GM21515 (cell line): ENCODE results near the gene AK8.

Source experiments
- ATAC-seq: cut with Tn5 transposase; IDR thresholded peaks from one replicate; pipeline ENCODE4 v1.9.1; 2021; ENCODE audit not compliant: unreplicated experiment

Gene AK8

GRCh38 chr9:132877824-132878694 lies at the start of gene AK8:
Gene AK8, minus strand, starts transcription at chr9:132878284. Its CDS starts 29 bp downstream, at chr9:132878255.
- peak; percentile 53 for ATAC-seq

GRCh38 chr9:132927704-132928103 lies 49.6 kb upstream of the AK8 start:
- ATAC-seq = no peak

DNA sequence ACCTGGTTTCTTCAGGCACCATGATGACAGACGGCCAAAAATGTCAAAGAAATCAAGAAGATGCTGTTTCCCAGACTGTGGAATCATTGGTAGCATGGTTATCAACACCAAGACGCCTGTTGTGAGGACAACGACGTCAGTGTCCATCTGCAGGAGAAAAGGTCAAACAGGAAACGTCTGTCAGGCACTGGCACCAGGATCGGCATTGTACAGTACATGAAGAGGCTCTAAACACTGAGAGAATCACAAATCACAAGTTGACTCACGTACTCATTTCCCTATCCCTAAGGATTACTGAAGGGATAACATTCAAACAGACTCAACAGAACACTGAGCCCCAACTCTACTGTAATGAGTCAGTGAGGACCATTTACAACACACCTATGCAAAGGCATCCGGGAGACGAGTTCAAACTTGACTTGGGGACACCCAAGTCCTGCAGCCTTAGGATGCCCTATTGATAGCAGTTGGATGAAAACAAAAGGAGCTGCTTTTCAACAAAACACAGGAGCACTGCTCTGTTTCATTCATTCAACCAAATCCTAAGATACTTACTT lies 45.3 kb upstream of the AK8 start:
- no peak for ATAC-seq

- no peak for ATAC-seq
Observed at GRCh38 chr9:132919614-132920268, 41.7 kb upstream of the AK8 start.

- no peak for ATAC-seq
Observed at GRCh38 chr9:132914924-132915323, 36.8 kb upstream of the AK8 start.

GRCh38 chr9:132912131-132912530 lies 34.0 kb upstream of the AK8 start:
- no peak for ATAC-seq

GRCh38 chr9:132910376-132910775 lies 32.3 kb upstream of the AK8 start:
- no peak for ATAC-seq

DNA sequence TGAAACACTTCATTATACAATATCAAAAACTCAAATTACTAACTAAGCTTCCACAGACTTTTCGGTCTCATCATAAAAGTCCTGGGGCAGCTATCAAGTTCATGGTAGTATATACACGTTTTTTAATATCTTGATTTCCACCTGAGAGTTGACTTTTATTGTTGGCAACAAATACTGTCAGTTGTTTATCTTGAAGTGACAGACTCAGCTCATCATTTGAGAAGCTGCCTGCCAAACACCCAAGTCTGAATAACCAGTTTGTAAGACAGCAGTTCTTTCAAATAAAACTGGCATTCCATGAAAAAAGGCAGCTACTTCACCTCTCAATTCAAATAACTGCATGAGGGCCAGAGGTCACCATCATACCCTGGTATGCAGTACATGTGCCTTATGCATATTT lies 31.2 kb upstream of the AK8 start:
- ATAC-seq = no peak

DNA sequence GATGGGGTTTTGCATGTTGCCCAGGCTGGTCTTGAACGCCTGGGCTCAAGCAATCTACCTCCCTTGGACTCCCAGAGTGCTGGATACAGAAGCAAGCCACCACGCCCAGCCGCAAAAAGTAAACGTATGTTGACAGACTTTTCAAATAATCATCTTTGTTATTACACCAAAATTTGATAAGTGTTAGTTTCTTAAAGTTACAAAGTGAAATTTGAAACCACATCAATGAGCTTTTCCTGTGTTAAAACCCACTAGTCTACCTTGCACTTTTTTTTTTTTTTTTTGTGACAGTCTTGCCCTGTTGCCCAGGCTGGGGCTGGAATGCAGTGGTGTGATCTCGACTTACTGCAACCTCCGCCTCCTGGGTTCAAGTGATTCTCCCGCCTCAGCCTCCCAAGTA lies 30.6 kb upstream of the AK8 start:
- ATAC-seq = no peak

DNA sequence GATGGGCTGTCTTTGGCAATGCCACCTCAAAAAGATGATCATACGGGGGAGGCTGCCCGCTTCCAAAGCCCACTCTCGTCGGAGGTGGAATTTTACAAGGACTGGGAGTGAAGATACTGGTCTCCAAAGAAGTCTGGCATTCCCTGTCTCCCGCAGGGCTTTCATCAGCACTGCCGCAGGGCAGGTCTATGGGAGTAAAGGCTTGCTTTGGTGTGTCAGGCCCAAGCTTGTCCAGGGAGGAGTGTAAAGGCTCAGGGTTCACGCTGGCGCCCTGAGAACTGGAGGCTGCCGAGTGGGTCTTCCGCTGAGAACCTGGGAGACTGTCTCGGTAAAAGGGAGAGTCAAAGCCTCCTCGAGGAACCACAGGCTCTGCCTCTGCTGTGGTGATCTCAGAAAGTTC lies 27.6 kb upstream of the AK8 start:
- no peak for ATAC-seq

- ATAC-seq = no peak
Observed at GRCh38 chr9:132903574-132904492, 25.7 kb upstream of the AK8 start.

DNA sequence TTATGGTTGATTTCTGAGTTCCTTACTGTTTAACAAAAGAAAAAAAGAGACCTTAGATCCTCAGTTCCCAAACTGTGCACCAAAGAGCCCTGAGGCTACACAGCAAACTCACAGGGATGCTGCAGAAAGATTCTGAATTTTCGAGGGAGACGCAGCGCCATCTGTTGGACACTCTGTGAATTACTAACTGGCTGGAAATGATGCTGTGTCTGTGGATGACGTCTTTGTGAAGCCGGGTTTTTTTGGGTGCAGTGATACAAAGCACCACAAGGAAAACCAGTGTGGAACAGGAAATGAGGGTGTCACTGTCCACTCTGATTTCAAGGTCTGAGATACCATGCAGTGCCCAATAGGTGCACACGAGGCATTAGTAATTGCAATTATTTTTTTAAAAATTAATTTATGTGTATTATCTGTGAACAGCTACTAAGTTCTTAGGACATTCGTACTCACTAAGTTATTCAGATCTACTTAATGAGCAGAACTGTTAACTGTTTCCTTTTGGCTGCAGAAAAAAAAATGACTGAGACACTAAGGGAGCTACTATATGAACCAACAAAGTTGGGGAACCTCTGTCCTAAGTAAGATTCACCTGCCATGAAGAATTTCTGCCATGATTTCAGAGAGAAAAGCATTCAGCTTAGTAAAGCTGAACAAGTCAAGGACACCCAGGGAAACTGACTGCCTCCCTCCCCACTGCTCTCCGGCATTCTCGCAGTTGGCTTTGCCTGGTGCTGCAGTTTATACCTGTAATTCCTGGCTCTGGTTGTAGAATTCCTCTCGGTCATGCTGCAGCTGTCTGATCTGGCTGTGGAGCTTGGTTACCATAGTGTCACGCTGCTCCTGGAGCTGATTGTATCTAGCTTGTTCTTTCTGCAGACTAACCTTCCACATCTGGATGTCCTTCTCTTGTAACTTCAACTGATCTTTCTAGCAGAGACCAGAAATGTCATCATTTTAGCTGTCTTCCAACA lies 24.1 kb upstream of the AK8 start:
- ATAC-seq = no peak

GRCh38 chr9:132898051-132898450 lies 20.0 kb upstream of the AK8 start:
- no peak for ATAC-seq

- ATAC-seq = no peak
Observed at GRCh38 chr9:132896906-132897305, 18.8 kb upstream of the AK8 start.

GRCh38 chr9:132896264-132896663 lies 18.2 kb upstream of the AK8 start:
- ATAC-seq = no peak

DNA sequence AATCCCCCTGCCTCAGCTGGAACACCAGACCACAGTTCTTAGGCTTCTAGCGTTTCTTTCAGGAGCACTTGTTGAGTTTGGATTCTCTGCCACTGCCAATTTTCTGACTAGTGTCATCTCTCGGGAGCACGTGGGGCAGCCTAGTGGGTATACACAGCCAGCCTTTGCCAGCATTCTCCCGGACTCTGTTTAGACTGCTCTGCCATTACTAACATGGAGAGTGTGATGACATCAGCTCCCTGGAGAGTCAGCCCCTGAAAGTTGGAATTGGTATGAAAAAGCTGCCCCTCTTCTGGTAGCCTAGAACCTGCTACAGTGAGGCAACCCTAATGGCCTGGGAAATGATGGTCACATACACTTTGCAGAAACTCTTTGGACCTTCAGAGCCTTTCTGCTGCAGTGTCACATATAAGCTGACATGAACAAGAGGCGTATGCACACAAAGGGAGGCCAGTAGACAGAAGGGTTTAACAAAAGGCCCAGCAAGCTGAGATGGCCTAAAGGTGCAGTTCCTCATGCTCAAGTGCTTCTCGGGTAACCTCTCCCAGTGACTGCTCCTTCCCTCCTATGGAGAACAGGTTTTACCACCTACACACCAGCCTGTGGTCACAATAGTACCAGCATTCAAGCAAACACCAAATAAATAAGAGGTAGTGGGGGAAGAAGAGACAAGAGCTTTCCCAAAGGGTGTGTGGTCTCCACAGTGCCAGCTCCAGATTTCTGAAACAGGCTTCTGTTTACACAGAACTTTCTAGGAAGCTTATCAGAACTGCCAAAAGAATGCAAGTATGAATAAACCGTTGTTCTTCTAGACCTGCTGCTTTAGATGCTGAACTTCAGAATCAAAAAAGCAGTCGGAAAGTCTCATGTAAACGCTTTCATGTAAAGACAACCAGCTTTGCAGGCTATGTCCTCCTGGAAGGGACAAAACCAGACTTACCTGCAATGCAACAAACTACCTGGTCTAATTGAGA lies 17.1 kb upstream of the AK8 start:
- ATAC-seq = no peak

DNA sequence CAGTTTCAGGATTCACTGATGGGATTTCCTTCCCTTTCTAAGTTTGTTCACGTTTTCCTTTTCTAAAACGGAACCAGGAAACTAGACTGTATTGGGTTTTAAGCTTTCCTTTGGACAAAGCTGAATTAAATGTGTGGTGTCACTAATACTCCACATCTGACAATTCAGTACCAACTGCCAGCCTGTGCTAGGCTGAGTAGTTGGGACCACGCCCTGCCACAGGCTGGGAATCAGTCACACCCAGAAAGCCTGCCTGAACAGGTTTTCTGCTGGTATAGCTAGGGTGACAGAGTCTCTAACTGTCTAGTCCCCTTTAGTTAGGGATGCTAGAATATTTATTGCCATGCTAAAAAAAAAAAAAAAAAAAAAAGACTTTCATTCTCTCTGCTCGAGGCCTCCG lies 16.3 kb upstream of the AK8 start:
- no peak for ATAC-seq

GRCh38 chr9:132892400-132892799 lies 14.3 kb upstream of the AK8 start:
- ATAC-seq = no peak

DNA sequence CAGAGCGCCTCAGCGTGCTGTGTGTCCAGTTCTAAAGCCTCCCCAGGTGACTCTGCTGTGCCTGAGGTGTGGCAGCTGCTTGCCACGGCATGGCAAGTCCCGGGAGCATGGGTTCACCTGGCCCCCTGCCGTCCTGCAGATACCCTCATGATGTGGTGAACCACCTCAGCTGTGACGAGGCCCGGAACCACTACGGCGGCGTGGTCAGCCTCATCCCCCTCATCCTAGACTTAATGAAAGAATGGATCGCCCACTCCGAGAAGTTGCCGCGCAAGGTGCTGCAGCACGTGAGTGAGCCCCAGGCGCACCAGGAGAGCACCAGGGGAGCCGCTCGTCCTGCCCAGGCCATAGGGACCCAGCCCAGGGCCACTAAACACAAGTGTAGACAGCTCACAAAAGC lies 10.1 kb upstream of the AK8 start:
- no peak for ATAC-seq
